Activated CD8-positive, alpha-beta memory T cell treated with anti-CD3 and anti-CD28 coated beads, Interleukin-2, amount 50 U/mL, for 24 hours (primary cell): ENCODE data around the gene NXN.
"Not testable (repeated sequence)": the region's sequence is repeated elsewhere in the genome, so short reads cannot be mapped to it uniquely, and the experiment has no call there.

Experiments
- DNase-seq: peaks from one replicate; pipeline ENCODE4 v3.0.0-alpha.2; 2020; ENCODE audit errors: extremely low read depth

NXN gene

DNA sequence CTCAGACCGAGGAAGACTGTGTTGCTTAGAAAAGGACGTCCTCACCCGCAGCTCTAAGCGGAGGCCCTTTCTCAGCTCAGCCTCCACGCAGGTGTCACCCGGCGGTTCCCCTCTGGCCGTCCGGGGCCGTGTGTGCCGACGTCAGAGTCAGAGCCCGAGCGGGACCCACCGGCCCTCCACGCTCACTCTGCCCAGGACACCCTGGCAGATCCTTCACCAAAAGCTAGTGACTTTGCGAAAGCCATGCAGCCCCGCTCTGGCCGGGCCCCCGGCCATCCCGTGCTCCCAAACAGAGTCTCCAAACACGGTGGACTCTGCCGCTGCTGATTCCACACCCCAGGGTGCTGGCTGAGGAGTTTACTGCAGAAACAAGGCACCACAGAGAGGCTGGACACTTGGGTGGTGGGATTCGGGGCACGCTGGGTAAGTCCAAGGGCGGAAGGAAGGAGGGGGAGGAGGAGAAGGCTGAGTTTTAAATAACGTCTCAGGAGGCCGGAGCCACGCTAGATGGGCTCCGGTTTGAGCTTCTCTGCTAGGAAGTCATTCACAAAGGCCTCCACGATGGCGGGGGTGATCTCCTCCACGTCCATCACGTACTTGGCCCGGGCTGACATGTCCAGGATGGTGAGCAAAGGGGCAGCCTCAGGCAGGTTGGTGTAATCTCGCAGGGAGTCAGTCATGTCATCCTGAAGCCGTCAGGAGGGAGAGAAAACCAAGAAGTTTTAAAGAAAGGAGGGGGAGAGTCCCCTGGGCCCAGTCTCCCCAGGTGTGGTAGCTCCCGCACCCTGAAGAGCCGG, 178.9 kb downstream of the NXN start:
- DNase-seq: no peak

DNA sequence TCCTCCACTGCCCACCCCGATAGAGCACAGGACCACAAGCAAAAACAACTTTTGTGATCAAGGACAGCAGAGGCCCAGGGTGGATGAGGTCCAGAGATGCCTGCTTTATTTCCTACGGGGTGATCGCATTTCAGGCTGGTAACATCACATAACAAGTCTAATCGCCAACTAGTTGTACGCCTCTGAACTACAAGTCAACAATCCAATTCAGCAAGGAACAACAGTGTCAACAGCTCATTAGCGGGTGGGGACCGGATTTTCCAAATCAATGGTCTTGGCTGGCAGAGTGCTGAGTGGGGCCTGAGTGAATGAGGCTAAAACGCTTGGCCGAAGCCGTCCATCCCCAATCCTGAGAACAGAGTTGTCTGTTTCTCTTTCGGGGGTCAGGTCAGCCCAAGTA, 180.3 kb downstream of the NXN start:
- no peak for DNase-seq

DNA sequence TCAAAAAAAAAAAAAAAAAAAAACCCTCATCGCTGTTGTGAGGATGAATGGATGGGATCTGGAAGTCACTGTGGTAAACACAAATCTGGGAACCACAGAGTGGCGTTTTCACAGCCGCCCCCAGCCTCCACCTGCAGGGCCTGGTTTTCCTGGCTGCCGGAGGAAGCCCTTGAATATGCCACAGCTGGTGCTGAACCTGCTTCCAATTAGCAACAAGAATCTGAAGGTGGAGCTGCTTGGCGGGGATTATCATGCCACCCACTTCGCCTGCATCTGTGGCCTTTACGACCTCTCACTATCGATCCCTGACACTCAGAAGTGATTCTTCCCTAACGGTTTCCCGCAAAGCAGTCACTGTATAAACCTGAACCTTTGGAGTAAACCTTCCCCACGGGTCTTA, 181.3 kb downstream of the NXN start:
- DNase-seq: no peak

DNA sequence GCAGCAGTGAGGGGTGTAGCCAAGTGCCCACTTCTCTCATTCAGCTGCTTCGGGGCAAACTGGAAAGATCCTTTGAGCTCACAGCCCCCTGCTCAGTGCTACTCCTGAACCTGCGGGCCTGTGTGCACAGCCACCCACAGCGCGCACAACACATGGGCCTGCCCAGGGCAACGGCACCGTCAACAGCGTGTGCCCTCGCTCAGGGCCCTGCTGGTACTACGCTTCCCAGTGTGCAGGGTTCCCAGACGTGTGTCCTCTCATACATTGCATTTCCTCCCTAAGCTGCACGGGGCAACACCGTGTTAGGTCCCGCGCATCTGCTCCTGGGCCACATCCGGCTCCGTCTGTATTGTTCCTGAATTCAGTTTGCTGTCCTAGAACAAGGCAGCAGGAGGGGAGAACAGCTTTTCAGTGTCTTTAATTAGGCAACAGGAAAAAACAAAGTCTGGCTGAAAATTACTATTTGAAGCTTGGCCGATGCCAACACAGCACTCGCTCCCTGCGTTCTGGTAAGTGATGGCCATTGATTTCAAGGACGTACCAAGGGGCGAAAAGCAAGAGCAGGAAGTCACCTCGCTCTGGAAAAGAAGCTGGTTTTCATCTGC, 182.2 kb downstream of the NXN start:
- no peak for DNase-seq

DNA sequence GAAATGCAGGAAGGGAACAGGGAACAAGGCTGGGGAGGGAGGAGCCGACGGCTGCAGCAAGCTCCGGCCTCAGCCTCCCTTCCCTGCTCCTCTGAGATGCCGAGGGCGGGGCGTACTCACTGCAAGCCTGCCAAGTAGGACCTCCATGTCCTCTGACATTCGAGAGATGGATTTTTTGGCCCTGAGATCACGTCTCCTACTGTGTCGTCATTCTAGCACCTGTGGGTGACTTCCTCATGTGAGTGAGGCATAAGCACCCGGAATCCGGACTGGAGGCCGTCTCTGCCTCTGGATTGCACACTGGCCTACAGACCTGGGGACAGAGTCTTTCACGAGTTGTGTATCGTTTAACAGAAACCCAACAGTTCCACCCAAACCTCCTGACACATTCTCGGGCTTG, 183.0 kb downstream of the NXN start:
- DNase-seq: no peak

DNA sequence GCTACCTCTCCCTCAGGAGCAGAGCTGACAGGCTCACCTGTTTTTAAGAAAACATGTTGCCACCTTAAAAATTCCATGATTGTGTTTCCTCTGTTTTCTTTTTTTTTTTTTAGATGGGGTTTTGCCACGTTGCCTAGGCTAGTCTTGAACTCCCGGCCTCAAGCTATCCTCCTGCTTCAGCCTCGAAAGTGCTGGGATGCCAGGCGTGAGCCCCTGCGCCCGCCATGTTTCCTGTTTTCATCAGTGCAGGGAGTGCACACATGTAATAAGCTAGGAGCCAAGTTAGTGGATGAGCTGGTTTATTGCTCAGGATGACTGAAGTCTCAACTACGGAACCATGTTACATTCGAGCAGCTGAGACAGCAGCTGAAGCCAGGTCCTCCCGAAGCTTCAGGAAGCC, 183.9 kb downstream of the NXN start:
- no peak for DNase-seq

DNA sequence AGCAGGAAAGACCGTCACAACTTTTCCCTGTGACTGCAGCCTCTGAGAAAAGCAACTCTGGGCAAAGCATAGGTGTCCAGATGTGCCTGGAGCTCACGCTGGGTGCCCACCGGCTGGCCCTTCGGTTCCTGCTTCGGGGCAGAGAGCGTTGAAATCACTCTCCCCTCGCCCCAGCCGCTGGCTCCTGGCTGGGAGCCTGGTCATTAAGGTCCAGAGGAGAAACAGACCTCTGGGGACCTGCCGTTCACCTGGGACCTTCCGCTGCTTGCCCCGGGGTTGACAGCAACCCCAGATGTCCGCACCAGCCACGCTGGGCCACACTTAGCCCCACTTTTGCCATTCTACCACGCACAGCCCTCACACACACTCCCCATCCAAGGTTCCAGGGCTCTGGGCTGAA, 184.3 kb downstream of the NXN start:
- DNase-seq: no peak

DNA sequence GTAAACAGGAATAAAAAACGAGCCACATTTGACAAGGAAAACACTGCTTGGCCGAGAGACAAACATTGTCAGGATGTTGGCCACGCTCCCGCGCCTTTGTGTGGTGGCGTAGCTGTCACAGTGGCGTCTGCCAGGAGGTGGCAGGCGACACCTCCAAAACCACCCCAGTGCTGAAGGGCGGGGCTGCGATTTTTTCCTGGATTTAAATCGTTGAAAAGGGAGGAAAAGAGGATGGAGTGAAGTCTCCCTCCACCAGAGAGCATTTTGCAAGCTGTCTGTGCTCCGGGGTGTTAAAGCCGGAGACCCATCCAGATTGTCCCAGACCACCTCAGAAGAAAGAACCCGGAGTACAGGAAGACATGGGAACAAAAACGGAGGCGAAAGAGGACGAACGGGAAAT, 184.7 kb downstream of the NXN start:
- DNase-seq: no peak

DNA sequence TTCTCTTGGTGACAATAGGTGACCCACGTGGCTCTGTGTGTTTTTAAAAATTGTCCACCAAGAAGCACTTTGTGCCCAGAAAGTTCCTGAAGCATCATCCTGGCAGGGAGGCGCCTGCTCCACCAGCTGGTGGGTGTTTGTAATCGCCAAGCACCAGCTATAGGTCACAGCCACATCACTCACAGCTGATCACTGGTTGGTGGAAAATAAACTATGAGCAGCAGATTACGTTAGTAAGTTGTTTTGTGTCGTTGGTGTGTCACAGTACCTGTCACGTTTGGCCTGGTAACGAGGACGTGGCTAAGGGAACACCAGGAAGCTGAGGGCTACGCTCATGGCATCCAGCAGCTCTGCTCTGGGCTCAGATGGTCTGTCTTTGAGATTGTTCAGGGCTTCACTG, 187.3 kb downstream of the NXN start:
- DNase-seq: no peak

DNA sequence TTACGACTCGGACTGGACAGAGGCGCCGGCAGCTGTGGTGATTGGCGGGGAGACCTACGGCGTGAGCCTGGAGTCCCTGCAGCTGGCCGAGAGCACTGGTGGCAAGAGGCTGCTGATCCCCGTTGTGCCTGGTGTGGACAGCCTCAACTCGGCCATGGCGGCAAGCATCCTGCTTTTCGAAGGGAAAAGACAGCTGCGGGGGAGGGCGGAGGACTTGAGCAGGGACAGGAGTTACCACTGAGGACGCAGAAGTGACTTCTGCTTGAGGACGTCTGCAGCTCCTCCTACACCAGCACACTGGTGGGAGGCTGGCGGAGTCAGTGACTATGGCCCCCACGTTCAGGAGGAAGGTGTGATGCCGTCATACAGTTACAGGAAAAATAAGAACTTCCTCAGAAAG, 187.7 kb downstream of the NXN start:
- no peak for DNase-seq

DNA sequence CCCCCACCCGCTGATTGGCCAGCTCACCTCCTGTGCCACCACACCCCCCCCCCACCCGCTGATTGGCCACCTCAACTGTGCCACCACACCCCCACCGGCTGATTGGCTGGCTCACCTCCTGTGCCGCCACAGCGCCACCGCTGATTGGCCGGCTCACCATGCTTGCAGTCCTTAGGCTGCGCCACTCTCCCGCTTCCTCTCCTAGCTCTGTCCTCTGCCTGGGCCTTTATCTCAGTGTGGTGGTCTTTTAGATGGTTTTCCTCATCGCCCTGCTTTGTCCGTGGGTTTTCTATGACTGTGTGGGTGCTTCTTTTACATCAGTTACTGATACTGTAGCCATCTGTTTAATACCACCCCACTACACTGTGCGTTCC, 188.7 kb downstream of the NXN start:
- not testable (repeated sequence) for DNase-seq

DNA sequence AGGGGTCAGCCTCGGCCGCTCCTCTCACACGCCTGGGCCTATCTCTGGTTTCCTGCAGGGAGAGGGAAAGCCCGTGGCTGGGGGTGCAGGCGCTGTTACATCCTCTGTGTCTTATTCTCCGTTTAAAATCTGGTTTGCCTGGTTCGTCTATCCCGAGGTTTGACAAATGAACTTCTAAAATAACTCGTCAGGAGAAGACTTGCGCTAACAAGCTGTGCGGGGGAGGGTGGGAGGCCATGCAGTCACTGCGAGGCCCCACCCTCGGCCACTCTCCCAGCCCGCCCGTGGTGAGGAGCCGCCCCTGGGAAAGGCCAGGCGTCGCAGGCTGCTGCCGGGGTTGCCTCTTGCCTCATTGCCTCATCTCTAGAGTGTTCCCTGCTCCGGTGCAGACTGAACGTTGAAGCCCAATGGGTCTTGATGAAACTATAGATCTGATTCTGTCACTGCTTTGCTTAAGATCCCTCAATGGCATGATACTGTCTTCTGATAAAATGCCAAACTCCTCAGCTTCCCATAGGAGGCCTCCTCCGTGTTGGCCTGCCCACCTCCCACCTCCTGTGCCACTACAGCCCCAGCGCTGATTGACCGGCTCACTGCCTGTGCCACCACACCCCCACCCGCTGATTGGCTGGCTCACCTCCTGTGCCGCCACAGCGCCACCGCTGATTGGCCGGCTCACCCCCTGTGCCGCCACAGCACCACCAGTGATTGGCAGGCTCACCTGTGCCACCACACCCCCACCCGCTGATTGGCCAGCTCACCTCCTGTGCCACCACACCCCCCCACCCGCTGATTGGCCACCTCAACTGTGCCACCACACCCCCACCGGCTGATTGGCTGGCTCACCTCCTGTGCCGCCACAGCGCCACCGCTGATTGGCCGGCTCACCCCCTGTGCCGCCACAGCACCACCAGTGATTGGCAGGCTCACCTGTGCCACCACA, 189.4 kb downstream of the NXN start:
- not testable (repeated sequence) for DNase-seq

DNA sequence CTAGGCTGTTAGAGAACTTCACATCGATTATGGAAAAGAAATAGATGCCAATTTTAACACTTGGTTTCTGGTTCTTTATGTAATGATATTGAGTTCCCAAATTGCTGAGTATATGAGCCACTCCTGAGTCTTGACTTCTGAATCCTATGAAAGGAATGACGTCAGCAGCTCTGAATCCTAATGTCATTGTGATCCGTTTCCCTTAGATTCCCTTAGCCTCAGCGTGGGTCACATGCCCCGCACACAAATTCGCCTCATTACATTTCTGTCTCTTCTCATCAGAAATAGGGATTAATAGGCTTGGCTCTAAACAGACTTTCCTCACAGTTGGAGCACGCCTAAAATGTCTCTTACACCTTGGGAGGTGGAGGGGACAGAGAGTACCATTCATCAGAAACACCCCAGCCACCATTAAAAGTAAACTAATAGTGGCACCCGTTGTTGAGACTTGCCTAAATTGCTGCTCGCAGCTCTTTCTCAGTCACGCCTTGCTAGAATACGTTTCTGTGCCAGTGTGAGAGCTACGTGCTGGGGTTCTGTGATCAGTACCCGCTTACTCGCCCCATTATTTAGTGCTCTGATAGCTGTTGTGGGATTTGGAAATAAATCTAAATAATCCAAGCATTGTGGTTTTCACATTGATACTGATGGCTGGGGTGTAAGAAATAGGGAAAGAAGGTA, 190.3 kb downstream of the NXN start:
- no peak for DNase-seq

DNA sequence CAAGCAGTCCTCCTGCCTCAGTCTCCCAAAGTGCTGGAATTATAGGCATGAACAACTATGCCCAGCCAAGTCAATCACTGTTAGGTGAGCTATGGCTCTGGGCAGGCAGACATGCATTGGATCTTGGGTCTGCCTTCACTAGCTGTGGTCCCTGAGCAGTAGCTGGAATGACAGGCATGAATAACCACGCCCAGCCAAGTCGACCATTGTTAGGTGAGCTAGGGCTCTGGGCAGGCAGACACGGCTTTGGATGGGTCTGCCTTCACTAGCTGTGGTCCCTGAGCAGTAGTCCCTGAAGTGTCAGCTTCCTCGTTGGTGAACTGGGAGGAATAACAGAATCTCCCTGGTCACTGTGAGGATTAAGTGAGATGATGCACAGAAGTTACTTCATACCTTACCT, 191.0 kb downstream of the NXN start:
- DNase-seq: no peak

DNA sequence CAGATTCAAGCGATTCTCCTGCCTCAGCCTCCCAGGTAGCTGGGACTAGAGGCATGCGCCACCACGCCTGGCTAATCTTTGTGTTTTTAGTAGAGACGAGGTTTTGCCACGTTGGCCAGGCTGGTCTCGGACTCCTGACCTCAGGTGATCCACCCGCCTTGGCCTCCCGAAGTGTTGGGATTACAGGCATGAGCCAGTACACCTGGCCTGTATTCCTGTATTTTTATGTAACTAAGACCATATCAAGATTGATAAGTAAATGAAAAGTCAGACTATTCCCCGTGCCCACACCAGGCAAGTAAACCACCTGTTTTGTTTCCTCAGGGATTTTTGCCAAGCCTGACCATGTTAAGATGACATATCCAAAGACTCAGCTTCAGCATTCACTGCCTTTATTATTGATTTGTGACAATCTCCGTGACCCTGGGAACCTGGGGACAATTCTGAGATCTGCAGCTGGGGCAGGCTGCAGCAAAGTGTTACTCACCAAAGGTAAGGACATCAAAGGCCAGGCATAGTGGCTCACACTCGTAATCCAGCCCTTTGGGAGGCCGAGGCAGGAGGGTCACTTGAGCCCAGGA, 191.8 kb downstream of the NXN start:
- no peak for DNase-seq

DNA sequence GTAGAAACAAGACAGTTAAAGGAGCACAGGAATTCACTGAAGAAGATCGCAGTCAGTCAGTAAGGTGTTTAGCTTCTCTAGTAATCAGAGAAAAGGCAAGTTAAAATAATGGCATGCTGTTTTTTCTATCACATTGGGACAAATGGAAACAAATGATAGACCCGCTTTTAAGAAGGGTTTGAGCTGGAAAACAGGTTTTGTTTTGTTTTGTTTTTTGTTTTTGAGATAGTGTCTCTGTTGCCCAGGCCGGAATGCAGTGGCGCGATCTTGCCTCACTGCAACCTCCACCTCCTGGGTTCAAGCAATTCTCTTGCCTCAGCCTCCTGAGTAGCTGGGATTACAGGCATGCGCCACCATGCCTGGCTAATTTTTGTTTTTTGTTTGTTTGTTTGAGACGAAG, 193.7 kb downstream of the NXN start:
- DNase-seq: not testable (repeated sequence)

DNA sequence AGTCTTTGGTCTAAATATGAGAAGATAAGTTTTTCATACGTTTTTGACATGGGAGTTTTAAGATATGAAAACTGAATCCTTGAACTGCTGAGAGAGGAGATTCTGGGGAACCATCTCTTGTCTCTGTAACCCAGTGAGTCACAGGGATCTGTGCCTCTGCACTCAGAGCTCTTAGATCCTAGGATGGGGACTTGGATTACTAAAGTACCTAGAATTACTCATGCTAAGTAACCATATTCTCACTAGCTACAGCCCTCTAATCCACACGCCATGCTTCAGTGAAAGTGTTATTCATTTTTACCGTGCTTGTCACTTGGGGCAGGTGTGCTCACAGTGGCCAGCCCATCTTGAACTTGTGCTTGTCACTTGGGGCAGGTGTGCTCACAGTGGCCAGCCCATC, 195.4 kb downstream of the NXN start:
- DNase-seq: no peak

DNA sequence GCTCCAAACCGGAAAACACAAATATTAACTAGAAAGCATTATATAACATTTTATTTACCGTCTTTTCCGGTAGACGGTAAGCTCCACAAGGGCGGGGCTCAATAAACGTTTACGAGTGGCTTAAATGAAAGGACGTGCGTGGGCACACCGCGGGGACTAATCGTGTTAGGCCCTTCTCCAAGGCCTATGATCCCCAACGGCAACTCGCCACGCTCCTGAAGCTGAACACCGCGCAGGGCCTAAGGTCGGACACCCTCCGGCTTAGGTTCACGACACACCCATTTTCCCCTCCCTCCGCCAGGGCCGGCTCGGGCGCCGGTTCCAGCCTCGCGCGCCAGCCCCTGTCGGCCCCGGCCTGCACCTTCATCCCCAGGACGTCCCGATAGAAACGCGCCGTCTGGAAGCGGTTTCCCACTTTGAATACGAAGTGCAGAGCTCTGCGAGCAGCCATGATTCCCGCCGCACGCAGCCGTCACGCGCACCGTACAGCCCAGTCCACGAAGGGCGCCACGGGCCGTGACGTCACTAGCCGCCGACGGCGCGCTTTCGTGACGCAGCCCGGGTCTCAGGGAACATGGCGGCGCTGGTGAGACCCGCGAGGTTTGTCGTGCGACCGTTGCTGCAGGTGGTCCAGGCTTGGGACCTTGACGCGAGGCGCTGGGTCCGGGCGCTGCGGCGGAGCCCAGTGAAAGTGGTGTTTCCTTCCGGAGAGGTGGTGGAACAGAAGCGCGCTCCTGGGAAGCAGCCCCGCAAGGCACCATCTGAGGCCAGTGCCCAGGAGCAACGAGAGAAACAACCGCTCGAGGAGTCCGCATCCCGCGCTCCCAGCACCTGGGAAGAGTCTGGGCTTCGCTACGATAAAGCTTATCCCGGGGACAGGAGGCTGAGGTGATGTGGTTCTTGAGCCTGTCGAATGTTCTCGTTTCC, 197.5 kb downstream of the NXN start, which contains the start of the genes GLOD4 and MRM3:
Gene GLOD4 (minus strand): TSS at position 476 of the 927 bp plus-strand sequence. CDS start 25 bp downstream, at position 451.
Gene MRM3 (plus strand): TSS at position 549 of the 927 bp plus-strand sequence. CDS start 26 bp downstream, at position 575.
- peak; percentile 77 for DNase-seq

DNA sequence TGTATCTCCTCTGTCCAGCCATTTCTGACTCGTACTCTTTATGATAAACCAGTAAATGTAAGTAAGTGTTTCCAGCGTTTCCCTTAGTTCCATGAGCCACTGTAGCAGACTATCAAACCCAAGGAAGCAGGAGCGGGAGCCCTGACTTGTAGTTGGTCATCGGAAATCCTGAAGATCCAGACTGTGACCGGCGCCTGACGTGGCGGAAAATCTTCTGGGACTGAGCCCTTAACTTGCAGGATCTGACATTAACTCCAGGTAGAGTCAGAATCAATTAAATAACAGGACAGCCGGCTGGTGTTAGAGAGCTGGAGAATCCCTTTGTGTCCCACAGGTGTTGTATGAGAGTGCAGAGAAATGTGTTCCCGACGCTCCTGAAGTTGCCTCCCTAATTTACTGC, 201.5 kb downstream of the NXN start:
- DNase-seq: no peak

DNA sequence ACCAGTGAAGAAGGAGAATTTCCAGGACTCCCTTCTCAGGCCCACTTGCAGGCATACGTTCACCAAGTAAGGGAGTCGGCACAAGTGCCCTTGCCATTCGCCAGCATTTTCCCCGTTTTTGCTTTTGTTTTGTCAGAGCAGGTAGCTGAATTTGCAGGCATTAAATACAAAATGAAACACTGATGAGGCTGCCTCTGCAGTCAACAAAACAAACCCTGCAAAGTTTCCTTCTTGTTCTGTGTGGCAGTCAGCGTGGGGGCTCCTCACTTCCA, 205.3 kb downstream of the NXN start:
- DNase-seq: no peak
